GM23248 (cell line): ENCODE data around the gene NCAM2.

ENCODE experiments used
- EZH2 ChIP-seq: fragments of 200-600 bp; sonication (generic); IDR thresholded peaks from 2 replicates; pipeline ENCODE4 v1.6.1; 2018; ENCODE audit warnings: antibody characterized with exemption, mild to moderate bottlenecking; ENCODE audit not compliant: insufficient read depth, poor library complexity, severe bottlenecking
- EZH2phosphoT487 ChIP-seq: fragments of 200-600 bp; sonication (generic); IDR thresholded peaks from 2 replicates; pipeline ENCODE4 v1.6.1; 2018; ENCODE audit warnings: antibody characterized with exemption, moderate library complexity, mild to moderate bottlenecking, low read depth; ENCODE audit not compliant: insufficient read depth

DNA sequence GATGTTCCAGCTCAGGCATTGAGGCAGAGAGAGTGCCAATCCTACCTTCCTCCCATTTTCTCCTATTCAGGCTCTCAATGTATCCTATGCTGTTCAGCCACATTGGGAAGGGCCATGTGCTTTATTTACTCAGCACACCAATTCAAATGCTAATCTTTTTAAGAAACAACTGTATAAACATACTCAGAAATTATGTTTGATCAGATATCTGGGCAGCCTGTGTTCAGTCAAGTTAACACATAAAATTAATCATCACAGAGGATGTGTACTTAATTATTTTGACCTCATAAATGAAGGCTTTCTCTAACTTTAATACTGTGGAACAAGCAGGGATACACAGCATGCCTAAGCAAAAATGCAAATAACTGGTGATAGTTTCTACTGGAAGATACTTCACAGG, 149.8 kb downstream of the NCAM2 start:
- TF ChIP-seq EZH2 = no peak
- no peak for TF ChIP-seq EZH2phosphoT487
